NCI-H2081 (cell line): Measurements from ENCODE around the gene DCN.
"Not testable (repeated sequence)": the region's sequence is repeated elsewhere in the genome, so short reads cannot be mapped to it uniquely, and the experiment has no call there.

Source experiments
- DNase-seq, 2 experiments: peaks; one replicate each; lab custom pipeline; 2025; lab: John Stamatoyannopoulos, UW

The DCN gene, protein sequence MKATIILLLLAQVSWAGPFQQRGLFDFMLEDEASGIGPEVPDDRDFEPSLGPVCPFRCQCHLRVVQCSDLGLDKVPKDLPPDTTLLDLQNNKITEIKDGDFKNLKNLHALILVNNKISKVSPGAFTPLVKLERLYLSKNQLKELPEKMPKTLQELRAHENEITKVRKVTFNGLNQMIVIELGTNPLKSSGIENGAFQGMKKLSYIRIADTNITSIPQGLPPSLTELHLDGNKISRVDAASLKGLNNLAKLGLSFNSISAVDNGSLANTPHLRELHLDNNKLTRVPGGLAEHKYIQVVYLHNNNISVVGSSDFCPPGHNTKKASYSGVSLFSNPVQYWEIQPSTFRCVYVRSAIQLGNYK

DNA sequence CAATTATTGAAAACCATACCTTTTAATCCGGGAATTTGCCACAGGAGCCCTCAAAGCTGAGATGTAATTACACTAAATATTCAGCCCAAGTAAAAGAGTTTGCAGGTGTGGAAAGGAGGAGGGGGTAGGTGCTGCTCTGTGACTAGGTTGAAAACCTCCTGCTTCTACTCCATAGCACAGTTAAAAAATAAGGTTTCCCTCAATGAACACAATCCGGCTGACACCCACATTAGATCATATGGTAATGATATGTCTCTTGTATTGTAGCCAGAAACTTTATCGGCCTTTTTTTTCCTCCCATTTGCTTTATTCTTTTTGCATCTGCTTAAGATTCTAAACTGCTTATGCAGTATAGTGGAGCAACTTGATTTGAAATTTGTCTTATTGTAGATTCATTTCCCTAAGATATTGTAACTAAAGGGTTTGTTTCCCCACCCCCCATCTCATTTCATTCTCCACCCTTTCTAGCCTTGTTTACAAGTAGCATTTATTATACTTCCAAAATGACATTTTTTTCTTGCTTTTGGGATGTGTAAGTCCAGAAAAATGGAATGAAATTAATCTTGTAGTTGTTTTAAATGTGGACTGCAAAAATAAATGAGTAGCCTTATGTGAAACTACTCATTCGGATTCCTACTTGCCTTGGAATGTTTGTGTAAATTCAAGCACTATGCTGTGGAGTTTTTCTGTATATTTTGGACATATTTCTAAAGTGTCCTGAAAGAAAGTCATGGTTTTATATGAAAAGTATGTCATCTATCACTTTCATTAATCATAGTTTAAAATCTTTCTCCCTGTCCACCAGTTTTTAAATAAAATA, at the start of gene DCN:
DCN (minus strand) TSS at position 182 of the 820 bp plus-strand sequence. CDS start 4,265 bp downstream, outside the sequence.
- DNase-seq = no peak

DNA sequence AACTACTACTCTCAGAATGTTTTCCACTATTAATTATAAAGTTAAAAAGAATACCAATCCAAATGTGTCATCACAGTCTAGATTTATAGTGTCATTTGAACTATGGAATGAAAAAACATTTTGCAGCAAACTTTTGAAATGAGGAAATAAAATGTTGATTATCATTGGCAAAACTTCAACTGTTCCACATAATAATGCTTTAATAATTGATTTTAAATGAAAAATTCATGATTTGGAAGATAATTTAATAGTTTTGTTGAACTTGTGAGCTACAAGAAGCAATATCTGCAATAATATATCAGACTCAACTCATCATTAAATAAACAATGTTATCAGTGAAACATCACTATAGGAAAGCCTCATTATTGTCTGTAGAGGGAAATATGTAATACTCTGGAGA, 48.2 kb upstream of the DCN start:
- no peak for DNase-seq

DNA sequence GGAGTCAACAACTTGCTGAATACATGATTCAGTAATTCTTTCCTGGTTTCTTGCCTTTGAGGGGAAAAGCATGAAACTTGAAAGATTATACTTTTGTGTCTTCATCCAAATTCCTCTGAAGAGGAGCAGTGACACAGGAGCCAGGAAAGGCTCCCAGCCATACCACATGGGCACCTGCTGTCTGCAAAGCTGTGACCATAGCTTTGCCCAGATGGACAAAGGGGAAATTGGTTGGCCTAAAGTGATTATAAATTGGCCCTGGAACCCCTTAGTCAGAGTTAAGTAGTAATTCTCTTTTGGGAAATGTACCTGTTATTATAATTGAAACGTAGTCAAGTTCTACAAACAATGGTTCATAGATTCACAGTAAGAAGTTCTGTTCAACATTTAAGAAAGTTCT, 44.3 kb upstream of the DCN start:
- DNase-seq = no peak

DNA sequence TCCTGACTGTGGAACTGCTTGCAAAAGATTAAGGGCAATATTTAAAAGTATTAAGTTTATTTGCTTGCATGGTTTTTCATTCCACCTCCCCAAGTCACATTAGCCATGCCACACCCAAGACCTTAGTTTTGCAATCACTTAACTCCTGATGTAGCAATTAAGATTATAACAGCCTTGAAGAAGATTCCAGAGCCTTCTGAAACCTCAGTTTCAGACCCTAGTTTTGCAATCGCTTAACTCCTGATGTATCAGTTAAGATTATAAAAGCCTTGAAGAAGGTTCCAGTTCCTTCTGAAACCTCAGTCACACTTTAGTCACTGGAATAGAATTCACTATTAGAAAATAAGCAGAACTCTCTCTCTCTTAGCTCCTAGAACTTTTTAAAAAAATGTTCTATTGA, 42.7 kb upstream of the DCN start:
- no peak for DNase-seq

DNA sequence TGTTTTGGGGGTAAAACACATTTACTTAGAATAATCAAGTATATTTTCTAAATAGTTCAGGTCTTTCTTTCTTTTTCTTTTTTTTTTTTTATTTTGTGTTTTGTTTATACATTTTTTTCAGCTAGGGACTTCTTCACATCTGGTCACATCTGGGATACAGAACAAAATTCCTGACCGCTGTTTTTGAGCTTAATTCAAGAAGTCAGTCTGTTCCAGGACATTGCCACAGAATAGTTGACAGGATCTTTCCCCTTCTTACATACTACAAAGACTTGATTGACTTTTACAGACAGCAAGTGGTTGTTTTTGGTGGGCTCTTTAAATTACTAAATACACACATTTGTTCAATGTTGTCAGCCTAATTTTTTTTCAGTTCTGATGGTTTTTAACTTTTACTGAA, 41.8 kb upstream of the DCN start:
- DNase-seq = no peak

DNA sequence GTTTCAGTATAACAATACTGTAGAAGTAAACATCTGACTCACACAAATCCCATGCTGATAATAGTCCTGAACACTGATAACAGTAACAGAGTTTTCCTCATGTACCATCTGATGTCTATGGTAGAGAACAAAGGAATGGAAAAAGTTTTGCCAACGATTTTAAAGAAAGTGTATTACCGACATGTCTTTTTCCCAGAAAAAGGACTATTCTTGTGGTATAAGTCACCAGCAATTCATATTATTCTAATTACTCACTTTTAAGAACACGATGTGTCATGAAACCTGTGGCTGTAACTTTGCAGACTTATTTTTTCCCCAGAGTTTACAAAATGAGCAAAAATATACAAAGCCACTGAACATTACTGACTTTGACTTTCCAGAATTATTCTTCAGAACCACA, 40.1 kb upstream of the DCN start:
- DNase-seq = no peak

DNA sequence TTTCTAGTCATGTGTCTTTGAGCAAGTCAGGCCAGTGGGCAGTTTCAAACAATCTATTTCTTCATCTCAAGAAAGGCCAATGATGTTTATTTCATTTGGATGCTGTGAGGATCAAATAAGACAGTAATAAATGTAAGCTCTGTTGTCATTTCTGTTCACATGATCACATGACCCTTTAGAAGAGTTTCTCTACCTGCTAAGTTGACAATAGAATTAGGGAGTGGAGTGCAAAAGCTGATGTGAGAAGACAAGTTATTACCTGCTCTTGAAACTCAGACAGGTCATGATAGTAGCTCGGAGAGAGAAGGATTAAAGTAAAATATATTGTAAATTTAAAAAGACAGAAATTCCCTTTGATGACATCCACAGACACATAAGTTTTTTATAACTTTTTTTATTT, 37.3 kb upstream of the DCN start:
- no peak for DNase-seq

DNA sequence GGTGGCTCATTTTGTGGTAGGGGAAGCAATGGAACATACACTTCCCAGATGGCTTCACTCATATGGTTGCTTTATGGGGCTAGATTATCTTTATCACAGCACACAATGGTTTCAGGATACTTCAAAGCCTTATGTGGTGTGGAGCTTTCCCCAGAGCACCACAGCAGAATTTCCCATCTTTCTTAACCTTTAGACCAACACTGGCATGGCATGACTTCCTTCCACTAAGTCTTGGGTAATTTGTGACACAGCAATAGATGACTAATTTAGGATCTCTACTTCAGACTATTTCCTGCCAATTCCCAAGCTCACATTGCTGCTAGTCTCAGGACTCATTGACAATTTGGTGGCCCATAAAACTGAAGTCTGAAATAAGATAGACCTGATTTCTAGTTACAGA, 36.9 kb upstream of the DCN start:
- no peak for DNase-seq

DNA sequence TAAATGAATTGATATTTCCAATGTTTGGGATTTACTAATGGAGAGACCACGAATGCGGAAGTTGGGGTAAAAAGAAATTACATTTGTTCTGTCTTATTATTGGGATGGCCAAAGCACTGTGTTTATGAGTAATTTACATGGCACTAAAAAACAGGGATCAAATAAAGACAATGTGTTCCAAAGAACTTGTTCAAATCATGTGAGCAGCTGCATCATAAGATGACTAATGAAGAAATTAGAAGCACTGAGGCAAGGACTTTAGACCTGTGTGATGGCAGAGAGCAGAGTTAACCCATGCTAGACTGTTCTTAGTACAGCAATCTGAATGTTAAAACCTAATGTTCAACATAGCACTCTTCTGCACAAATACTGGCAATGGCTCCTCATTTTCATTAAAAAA, 34.3 kb upstream of the DCN start:
- DNase-seq = no peak

DNA sequence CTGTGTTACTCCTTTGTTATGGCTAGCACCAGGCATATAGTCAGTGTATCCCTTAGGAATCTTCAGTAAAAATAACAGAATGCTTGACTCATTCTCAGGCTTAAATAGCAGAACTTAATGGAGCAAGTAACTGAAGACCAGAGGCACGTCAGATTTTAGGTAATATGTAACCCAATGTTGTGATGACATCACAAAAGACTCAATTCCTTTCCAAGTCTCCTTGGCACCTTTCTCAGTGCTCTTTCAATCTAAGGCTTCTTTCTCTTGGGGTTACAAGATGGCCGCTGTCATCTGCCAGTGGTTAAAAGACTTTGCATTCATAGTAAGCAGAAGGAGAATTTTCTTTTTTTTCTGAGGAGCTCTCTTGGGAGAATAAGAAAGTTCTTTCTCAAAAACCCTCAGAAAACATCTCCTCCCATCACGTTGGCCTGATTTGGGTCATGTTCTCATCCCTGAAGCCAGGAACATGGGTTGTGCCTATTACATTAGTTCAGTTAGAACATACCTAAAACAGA, 33.4 kb upstream of the DCN start:
- no peak for DNase-seq

DNA sequence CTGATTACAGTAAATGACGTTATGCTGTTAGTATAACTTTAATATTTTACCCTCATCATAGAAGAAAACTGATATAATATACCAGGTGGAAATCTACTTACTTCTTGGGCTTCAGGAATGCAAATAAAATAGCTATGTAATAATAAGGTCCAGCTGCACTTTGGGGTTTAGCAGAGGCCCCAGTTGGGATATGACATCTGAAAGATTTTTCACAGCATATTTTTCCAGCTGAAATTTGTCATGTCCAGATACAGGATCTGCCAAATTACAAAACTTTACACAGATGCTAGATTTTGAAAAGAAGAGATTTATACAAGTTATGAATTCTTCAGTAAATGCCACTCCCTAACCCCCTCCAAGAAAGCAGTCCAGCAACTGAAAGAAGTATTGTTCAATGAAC, 29.2 kb upstream of the DCN start:
- DNase-seq = no peak

DNA sequence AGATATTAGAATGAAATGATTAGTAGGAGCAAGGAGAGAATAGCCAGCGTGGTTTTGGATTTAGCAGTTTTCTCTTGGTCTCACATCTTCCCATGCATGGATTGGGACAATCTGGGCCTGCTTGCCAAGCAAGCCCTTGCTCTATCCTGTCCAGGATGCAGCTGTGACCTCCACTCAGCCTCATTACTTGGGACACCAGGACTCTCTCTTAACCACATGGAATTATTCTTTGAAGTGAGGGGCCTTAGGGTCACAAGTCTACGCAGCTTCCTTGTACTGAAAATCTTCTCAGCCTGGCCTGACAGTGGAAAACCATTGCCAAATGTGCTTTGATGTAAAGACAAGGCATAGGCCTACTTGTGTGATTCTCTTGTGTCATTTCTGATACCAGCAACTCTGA, 28.0 kb upstream of the DCN start:
- DNase-seq = no peak

DNA sequence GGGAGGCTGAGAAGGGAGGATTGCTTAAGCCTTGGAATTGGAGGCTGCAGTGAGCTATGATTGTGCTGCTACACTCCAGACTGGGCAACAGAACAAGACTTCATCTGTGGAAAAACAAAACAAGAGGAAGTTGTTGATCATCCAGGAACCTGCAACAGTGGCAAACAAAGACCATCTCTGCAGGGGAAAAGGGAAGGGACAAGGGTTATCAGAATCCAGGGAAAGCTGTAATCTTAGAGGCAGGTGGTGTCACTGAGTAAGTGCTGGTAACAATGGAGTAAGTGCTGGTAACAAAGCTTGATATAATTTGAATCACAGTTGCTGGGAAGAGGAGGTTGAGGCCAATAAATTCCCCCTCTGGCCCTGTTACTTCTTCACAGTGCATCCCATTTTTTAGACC, 27.5 kb upstream of the DCN start:
- DNase-seq = no peak

DNA sequence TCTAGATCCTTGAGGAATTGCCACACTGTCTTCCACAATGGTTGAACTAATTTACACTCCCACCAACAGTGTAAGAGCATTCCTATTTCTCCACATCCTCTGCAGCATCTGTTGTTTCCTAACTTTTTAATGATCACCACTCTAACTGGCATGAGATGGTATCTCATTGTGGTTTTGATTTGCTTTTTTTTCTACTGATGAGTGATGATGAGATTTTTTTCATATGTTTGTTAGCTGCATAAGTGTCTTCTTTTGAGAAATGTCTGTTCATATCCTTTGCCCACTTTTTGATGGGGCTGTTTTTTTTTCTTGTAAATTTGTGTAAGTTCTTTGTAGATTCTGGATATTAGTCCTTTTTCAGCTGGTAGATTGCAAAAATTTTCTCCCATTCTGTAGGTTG, 24.7 kb upstream of the DCN start:
- not testable (repeated sequence) for DNase-seq

DNA sequence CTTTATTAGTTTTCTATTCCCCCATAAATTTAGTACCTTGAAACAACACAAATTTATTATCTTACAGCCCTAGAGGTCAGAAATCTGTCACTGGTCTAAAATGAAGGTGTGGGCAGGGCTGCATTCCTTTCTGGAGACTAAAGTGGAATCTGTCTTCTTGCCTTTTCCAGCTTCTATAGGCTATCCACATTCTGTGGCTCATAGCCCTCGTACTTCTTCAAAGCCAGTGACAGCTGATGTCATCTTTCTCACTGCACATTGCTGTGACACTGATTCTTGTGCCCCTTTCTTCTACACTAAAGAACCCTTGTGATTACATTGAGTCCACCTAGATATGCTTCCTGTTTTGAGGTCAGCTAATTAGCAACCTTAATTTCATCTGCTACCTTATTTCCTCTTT, 23.2 kb upstream of the DCN start:
- DNase-seq = no peak

DNA sequence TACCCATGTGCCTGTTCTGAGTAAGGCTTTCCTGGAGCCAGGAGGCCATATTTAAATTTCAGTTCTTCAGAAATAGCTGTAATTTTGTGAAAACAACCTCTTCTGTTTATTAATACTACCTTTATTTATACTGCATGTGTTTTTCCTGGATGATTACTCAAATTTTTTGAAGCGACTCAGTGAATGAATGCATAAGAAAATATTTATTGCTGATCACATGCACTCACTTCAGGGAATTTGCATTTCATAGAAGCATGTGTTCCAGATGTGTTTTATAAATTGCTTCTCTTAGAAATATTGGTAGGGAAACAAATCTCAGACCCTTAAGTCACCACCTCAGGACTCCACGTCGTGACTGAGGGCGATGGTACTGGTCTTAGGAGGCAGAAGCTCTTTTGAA, 21.8 kb upstream of the DCN start:
- DNase-seq = no peak

DNA sequence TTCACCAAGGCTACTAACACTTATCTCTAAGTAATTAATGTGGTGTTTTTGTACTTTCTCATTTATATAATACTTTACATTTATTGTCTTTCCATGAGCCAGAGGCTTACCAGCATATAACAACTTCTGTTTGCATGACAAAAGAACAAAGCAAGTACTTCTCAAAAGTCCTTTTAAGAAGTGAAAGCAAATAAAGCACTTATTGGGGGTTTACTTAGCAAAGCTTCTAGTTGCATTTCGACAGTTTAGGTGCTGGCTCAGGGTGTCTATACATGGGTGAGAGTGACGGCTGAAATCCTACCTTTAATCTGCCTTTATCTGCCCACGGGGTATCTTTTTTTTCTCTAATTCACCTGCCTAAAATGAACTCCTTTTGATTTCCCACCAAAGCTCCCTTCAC, 21.0 kb upstream of the DCN start:
- no peak for DNase-seq

DNA sequence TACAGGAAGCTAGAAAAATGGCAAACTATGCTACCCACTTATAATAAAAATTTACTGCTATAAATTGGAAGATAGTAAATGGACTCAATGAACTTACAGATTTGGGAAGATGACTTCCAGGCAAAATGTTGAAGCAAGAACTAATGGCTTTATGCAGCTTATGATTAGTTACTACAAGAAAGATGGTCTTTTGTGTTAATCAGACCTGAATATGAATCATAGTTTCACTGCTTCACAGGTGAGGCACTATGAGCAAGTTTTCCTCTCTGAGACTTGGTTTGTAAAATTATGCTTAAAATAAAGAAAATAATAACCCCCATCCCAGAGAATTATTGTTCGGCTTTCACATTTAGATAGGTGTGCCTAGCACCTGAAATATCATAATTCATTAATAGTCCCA, 19.8 kb upstream of the DCN start:
- no peak for DNase-seq

DNA sequence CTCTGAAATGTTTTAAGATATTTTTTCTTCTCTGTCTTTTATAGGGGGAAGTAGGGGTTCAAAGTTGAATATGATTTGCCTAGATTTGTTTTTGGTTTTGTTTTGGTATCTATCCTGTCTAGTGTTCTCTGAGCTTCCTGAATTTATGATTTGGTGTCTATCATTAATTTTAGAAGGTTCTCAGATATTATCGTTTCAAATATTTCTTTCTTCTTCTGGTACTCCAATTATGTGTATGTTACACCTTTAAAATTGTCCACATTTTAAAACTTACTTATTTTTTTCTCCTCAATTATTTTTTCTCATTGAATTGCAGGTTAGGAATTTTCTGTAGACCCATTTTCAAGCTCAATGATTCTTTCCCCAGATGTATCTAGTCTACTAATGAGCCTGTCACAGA, 13.8 kb upstream of the DCN start:
- DNase-seq = no peak

DNA sequence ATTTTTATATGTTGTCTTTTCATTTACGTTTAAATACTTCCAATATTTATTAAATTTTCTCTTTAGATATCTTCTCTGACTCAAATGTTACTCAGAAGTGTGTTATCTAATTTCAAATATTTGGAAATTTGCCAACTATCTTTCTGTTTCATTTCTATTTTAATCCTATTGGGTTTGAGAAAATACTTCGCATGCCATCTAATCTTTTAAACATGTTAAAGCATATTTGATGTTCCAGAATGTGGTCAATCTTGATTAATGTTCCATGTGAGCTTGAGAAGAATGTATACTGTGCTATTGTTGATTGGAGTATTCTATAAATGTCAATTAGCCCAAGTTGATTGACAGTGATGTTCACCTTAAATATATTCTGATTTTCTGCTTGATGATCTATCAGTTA, 11.9 kb upstream of the DCN start:
- DNase-seq = no peak

DNA sequence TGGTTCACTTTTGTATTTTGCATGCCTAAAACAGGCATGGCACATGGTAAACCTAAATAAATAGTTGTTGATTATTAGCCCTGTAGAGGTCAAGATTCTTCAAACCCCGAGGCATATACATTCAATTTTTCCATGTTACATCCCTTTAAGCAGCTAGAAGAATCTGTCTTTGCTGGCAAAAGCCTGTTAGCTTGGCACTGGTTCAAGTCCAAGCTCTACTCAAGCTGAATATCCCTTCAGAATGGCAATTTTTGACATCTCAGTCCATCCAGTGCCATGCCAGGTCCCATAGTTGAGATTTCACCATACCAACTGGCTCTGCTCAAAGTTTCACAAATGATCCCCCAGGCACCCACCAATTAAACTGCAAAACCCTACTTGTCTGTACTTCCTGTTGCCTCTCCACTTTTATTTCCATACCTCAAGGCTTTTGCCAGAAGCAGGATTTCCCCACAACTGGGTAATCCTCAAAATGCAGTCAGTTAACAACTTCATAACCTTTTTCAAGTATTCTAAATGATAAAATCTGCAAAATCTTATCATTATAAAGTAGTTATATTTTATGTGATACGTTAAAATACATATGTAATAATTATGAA, 9.0 kb upstream of the DCN start:
- DNase-seq = no peak

DNA sequence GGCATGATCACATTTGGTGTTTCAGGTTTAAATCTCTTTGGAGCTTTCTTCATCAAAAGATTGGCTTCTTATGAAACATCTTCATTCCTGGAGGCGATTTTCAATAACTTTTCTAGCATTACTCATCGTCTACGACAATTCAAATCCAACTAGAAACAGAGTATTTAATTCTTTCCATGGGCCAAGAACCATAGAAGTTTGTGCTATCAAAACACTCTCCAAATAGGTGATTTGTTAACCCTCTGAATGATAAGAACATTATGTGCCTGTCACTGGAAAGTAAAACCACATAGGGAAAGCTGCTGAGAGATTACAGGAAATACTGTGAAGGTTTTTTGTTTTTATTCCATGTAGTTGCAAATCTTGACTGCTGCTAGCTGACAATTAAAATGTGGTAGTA, 6.9 kb upstream of the DCN start:
- DNase-seq = no peak

DNA sequence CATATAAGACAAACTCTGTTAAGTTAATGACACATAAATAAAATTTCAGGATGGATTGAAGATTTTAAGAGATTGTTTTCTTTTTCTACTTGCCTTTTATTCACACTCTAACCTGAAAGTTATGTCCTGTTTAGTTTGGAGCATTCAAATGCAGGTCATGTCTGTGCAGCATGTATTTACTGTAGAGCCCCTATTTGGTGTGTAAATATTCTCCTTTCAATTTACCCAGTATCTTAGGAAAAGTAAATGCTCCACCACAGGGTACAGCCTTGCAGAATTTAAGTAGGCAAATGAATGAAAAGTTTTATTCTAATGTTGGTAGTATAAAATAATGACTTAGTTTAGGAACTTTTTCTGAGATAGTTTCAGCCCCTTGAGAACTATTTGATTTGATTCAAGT, 6.2 kb upstream of the DCN start:
- no peak for DNase-seq
